Gastrocnemius medialis (tissue), 4 donors: Measurements from ENCODE around the gene OBP2A. TPM values are rescaled to one million over a fixed set of nuclear protein-coding genes. Genes with fewer than 3 reads are reported as not detected.

Experiments used
- ATAC-seq, 2 donors: fragments of 150-250 bp; one replicate each; pipeline ENCODE4 v1.9.1; 2016
- DNase-seq, 2 donors: peaks; one replicate each; pipeline ENCODE4 v3.0.0-alpha.2; 2019
- H3K27ac ChIP-seq, 4 donors: fragments of 200-600 bp; sonication (generic); 1 replicate in 1 of 4; 2 replicates in 3 of 4; pipeline ENCODE4 v1.5.1; 2016 to 2018; ENCODE audit warnings: mild to moderate bottlenecking in 2 of 4, moderate library complexity in 1 of 4
- H3K27me3 ChIP-seq, 3 donors: fragments of 200-600 bp; sonication (generic) in 2 of 3; 1 replicate in 1 of 3; 2 replicates in 2 of 3; pipeline versions ENCODE4 v1.5.1 to v1.6.0; 2016 to 2019; ENCODE audit warnings: mild to moderate bottlenecking in 1 of 3, moderate library complexity in 1 of 3
- H3K36me3 ChIP-seq, 2 donors: fragments of 200-600 bp; sonication (generic) in 1 of 2; one replicate each; pipeline ENCODE4 v1.5.1; 2017 to 2018
- H3K4me1 ChIP-seq, 2 donors: fragments of 200-600 bp; sonication (generic) in 1 of 2; one replicate each; pipeline ENCODE4 v1.5.1; 2016 to 2017; ENCODE audit warnings: mild to moderate bottlenecking in 2 of 2
- H3K4me3 ChIP-seq, 4 donors: fragments of 200-600 bp; sonication (generic) in 3 of 4; 1 replicate in 1 of 4; 2 replicates in 3 of 4; pipeline ENCODE4 v1.5.1; 2016 to 2019; ENCODE audit warnings: mild to moderate bottlenecking in 2 of 4
- H3K9me3 ChIP-seq, 3 donors: fragments of 200-600 bp; sonication (generic) in 2 of 3; 1 replicate in 1 of 3; 2 replicates in 2 of 3; pipeline ENCODE4 v1.5.1; 2016 to 2019
- CTCF ChIP-seq, 5 experiments: fragments of 450-650 bp in 3 of 5; fragments of 200-600 bp in 2 of 5; sonication (generic) in 2 of 5; IDR thresholded peaks in 4 of 5; conservative IDR thresholded peaks in 1 of 5; 1 replicate in 4 of 5; 2 replicates in 1 of 5; pipeline ENCODE4 v1.5.1; 2016 to 2019; ENCODE audit warnings: antibody characterized with exemption in 5 of 5, mild to moderate bottlenecking in 3 of 5, moderate library complexity in 3 of 5
- POLR2A ChIP-seq, 2 donors: fragments of 450-650 bp; IDR thresholded peaks; one replicate each; pipeline ENCODE4 v1.6.1; 2017; ENCODE audit warnings: antibody characterized with exemption in 2 of 2, mild to moderate bottlenecking in 2 of 2, moderate library complexity in 2 of 2
- in situ Hi-C, 4 donors: fragments of 200-750 bp; cut with MboI; loops; one replicate each; pipeline versions ENCODE4 v1.15.0 to v1.8.0; 2017; ENCODE audit warnings: low sequenced_read_pairs in 4 of 4
- intact Hi-C: fragments of 100-400 bp; cut with DNase I; formaldehyde crosslinking; loops from one replicate; pipeline ENCODE4 v1.15.1; 2023; ENCODE audit warnings: low total_unique reads
- total RNA-seq, 4 donors: library from RNA; depleted of rRNA; stranded (reverse); fragments of >200 nt; gene quantifications; one replicate each; pipeline versions ENCODE4 v1.1.0 to v1.2.3, GENCODE V29; 2016

OBP2A gene
- total RNA-seq, 4 donors from 2014 or later, result not detected

GRCh38 chr9:135521608-135522095, 24.3 kb upstream of the OBP2A start:
- Histone ChIP-seq H3K36me3 (no peaks in the 10 kb centered on the region), H3K27ac (no peak overlapping the region), H3K9me3 (no peaks in the 10 kb centered on the region), H3K27me3 (peaks cover 0 to 7% (median 0%) of the 10 kb centered on the region in 3 donors), H3K4me1 (no peaks in the 10 kb centered on the region), H3K4me3 (no peak overlapping the region)
- intact Hi-C loops (no loop called here), in situ Hi-C loops (no loop called here)
- DNase-seq (no peak), ATAC-seq (no peak)
- TF ChIP-seq POLR2A (IDR thresholded peaks at IDR 0.05), result no peak
- TF ChIP-seq CTCF (IDR thresholded peaks at IDR 0.05 in 4 of 5, conservative IDR thresholded peaks at IDR 0.05 in 1 of 5), result no peak

- no peak for DNase-seq
- no peaks in the 10 kb centered on the region for H3K4me1 ChIP-seq
- H3K36me3 ChIP-seq, result no peaks in the 10 kb centered on the region
- TF ChIP-seq CTCF (IDR thresholded peaks at IDR 0.05 in 4 of 5, conservative IDR thresholded peaks at IDR 0.05 in 1 of 5), result no peak
- no peak for TF ChIP-seq POLR2A (IDR thresholded peaks at IDR 0.05)
- H3K27ac ChIP-seq, result no peak overlapping the region
- in situ Hi-C loops (no loop called here), intact Hi-C loops (no loop called here)
- no peaks in the 10 kb centered on the region for H3K9me3 ChIP-seq
- peaks cover 0 to 7% (median 0%) of the 10 kb centered on the region in 3 donors for H3K27me3 ChIP-seq
- no peak for ATAC-seq
- H3K4me3 ChIP-seq, result no peak overlapping the region
Observed at GRCh38 chr9:135522137-135522877, 23.6 kb upstream of the OBP2A start.

GRCh38 chr9:135522931-135523330, 23.0 kb upstream of the OBP2A start:
- TF ChIP-seq POLR2A (IDR thresholded peaks at IDR 0.05) (no peak), CTCF (IDR thresholded peaks at IDR 0.05 in 4 of 5, conservative IDR thresholded peaks at IDR 0.05 in 1 of 5) (no peak)
- in situ Hi-C loops (no loop called here), intact Hi-C loops (no loop called here)
- H3K4me3 ChIP-seq, result no peak overlapping the region
- no peak overlapping the region for H3K27ac ChIP-seq
- H3K9me3 ChIP-seq, result no peaks in the 10 kb centered on the region
- H3K27me3 ChIP-seq, result peaks cover 0 to 7% (median 0%) of the 10 kb centered on the region in 3 donors
- no peaks in the 10 kb centered on the region for H3K36me3 ChIP-seq
- no peaks in the 10 kb centered on the region for H3K4me1 ChIP-seq
- ATAC-seq, result no peak
- no peak for DNase-seq

GRCh38 chr9:135523521-135524129, 22.3 kb upstream of the OBP2A start:
- in situ Hi-C loops, result no loop called here
- DNase-seq (no peak), ATAC-seq (no peak)
- intact Hi-C loops, result no loop called here
- Histone ChIP-seq H3K36me3 (no peaks in the 10 kb centered on the region), H3K27me3 (peaks cover 0 to 7% (median 0%) of the 10 kb centered on the region in 3 donors), H3K9me3 (no peaks in the 10 kb centered on the region), H3K4me3 (no peak overlapping the region), H3K27ac (no peak overlapping the region), H3K4me1 (no peaks in the 10 kb centered on the region)
- TF ChIP-seq CTCF (IDR thresholded peaks at IDR 0.05 in 4 of 5, conservative IDR thresholded peaks at IDR 0.05 in 1 of 5) (no peak), POLR2A (IDR thresholded peaks at IDR 0.05) (no peak)
